ENCODE results near the gene GPT2. TPM values are rescaled to one million over a fixed set of nuclear protein-coding genes. Genes with fewer than 3 reads are reported as not detected.

GPT2 gene
- total RNA-seq: 6.2 TPM
- long read RNA-seq, transcript GPT2-201 (12 exons, 3,984 nt): major isoform, 6 of 17 reads
- long read RNA-seq, partial matches to known transcripts: 2 of 17 reads
- long read RNA-seq, other reads (novel, unspliced or antisense): 8 of 17 reads

DNA sequence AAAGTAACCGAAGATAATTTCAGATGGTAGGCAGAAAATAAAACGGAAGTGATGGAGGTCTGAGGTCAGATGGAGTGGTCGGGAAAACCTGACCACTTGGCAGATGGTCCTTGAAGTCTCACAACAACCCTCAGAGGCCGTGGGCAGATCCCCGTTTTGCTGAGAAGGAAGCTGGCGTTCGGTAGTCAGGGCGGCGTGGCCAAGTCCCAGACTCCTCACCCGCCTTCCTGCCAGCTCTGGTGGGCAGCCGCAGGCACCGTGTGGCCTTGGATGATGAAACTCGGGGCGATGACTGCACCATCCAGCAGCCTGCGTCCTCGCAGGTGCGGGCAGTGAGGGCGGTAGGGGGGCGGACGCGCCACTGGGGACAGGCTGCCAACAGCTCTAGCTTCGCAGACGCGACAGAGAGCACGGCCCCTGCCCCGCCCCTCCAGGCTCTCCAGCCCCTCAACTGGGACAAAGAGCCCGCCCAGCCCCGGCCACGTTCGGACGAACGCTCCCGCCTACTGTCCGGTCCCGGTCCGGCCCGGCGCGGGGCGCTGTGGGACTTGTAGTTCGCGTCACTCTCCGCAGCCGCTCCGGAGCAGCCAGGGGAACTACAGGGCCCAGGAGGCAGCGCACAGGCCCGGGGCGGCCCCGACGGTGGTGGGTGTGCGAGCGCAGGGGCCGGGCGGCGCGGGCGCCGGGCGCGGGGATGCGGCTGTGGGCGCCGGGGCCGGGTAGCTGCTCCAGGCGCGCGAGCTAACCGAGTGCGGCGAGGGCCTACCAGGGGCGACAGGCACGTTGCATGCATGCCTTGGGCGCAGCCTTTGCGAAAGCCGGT lies at the start of gene GPT2:
Gene GPT2 (plus strand): TSS at position 673 of the 823 bp plus-strand sequence. CDS start 354 bp downstream, outside the sequence.
- H3K36me3 ChIP-seq: no peaks in the 10 kb centered on the region
- intact Hi-C loops (cut with DNase I): no loop called here
- H3K27me3 ChIP-seq: no peaks in the 10 kb centered on the region
- peak within 1 kb of the TSS; percentile 65 for H3K27ac ChIP-seq
- DNase-seq: peak; percentile 100
- H3K4me1 ChIP-seq: peaks cover 4% of the 10 kb centered on the region
- H3K4me3 ChIP-seq: peak within 1 kb of the TSS; percentile 91
- TF ChIP-seq, protein P1, sequence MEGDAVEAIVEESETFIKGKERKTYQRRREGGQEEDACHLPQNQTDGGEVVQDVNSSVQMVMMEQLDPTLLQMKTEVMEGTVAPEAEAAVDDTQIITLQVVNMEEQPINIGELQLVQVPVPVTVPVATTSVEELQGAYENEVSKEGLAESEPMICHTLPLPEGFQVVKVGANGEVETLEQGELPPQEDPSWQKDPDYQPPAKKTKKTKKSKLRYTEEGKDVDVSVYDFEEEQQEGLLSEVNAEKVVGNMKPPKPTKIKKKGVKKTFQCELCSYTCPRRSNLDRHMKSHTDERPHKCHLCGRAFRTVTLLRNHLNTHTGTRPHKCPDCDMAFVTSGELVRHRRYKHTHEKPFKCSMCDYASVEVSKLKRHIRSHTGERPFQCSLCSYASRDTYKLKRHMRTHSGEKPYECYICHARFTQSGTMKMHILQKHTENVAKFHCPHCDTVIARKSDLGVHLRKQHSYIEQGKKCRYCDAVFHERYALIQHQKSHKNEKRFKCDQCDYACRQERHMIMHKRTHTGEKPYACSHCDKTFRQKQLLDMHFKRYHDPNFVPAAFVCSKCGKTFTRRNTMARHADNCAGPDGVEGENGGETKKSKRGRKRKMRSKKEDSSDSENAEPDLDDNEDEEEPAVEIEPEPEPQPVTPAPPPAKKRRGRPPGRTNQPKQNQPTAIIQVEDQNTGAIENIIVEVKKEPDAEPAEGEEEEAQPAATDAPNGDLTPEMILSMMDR (IDR thresholded peaks at IDR 0.05): peak; percentile 15
- peak; percentile 99 for ATAC-seq
- H3K9me3 ChIP-seq: no peaks in the 10 kb centered on the region

GRCh38 chr16:46836534-46837530 lies 47.3 kb upstream of the GPT2 start:
- no peak for DNase-seq
- Histone ChIP-seq H3K27ac (no peak overlapping the region), H3K4me3 (no peak overlapping the region), H3K36me3 (no peaks in the 10 kb centered on the region), H3K27me3 (no peaks in the 10 kb centered on the region), H3K4me1 (no peaks in the 10 kb centered on the region), H3K9me3 (no peaks in the 10 kb centered on the region)
- TF ChIP-seq, protein P1 (IDR thresholded peaks at IDR 0.05): no peak
- peak; percentile 45 for ATAC-seq
- intact Hi-C loops (cut with DNase I): no loop called here

GRCh38 chr16:46839986-46840443 lies 44.1 kb upstream of the GPT2 start:
- Histone ChIP-seq H3K27ac (no peak overlapping the region), H3K36me3 (no peaks in the 10 kb centered on the region), H3K4me3 (no peak overlapping the region), H3K27me3 (peaks cover 7% of the 10 kb centered on the region), H3K4me1 (no peaks in the 10 kb centered on the region), H3K9me3 (no peaks in the 10 kb centered on the region)
- intact Hi-C loops (cut with DNase I): no loop called here
- DNase-seq (no peak), ATAC-seq (no peak)
- TF ChIP-seq, protein P1 (IDR thresholded peaks at IDR 0.05): no peak

GRCh38 chr16:46842192-46842895 lies 41.8 kb upstream of the GPT2 start:
- Histone ChIP-seq H3K27ac (no peak overlapping the region), H3K27me3 (peaks cover 12% of the 10 kb centered on the region), H3K4me3 (no peak overlapping the region), H3K9me3 (no peaks in the 10 kb centered on the region), H3K36me3 (no peaks in the 10 kb centered on the region), H3K4me1 (no peaks in the 10 kb centered on the region)
- no peak for ATAC-seq
- DNase-seq: no peak
- intact Hi-C loops (cut with DNase I): no loop called here
- TF ChIP-seq, protein P1 (IDR thresholded peaks at IDR 0.05): no peak
